ENCODE measurements around the gene ZNF561. TPM values are rescaled to one million over a fixed set of nuclear protein-coding genes. Genes with fewer than 3 reads are reported as not detected.

Gene ZNF561
- total RNA-seq, 1 donor from 2014 or later, result 44.6 TPM

- no peak for DNase-seq
These were observed 40.3 kb downstream of the ZNF561 start for GRCh38 chr19:9580728-9581127.

GRCh38 chr19:9570255-9570654 lies 50.8 kb downstream of the ZNF561 start:
- DNase-seq, result no peak

GRCh38 chr19:9566729-9567128 lies 54.3 kb downstream of the ZNF561 start:
- no peak for DNase-seq

DNA sequence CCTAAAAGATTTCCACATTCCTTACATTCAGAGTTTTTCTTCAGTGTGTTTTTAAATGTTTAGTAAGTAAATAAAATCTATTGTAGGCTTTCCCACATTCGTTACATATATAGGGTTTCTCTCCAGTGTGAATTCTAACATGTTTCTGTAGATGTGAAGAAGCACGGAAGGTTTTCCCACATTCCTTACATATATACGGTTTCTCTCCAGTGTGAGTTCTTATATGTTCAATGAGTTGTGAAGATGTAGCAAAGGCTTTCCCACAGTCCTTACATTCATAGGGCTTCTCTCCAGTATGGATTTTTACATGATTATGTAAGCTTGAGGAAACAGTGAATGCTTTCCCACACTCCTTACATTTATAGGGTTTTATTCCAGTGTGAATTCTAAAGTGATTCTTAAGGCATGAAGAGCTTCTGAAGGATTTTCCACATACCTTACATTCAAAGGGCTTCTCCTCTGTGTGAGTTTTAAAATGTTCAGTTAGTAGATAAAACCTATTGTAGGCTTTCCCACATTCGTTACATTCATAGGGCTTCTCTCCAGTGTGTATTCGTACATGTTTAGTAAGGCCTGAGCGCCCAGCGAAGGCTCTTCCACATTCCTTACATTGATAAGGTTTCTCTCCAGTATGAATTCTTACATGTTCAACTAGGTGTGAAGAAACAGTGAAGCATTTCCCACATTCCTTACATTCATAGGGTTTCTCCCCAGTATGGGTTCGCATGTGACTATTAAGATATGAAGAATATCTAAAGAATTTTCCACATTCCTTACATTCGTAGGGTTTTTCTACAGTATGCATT lies 54.9 kb downstream of the ZNF561 start:
- no peak for DNase-seq

Other genes starting within 250 kb of the ZNF561 start
- gene ZNF266, start 185.7 kb downstream of the ZNF561 start, total RNA-seq, result 15.4 TPM
- 0.31 TPM for gene ZNF560, start 122.6 kb downstream of the ZNF561 start, total RNA-seq
- 23.7 TPM for gene ZNF426, start 82.6 kb downstream of the ZNF561 start, total RNA-seq
- 109 TPM for gene ZNF121, start 36.7 kb downstream of the ZNF561 start, total RNA-seq
- gene ZNF562, start 53.9 kb upstream of the ZNF561 start, total RNA-seq, result 86.4 TPM
- 26.5 TPM for gene ZNF846, start 147.5 kb upstream of the ZNF561 start, total RNA-seq
- 13.1 TPM for gene FBXL12, start 197.8 kb upstream of the ZNF561 start, total RNA-seq
- 62.9 TPM for gene UBL5, start 206.7 kb upstream of the ZNF561 start, total RNA-seq
- gene PIN1, start 214.1 kb upstream of the ZNF561 start, total RNA-seq, result 65.4 TPM

All from occipital lobe (tissue), 2 donors.